Measurements from ENCODE around the gene SPATA31C1.
"Not testable (repeated sequence)": the region's sequence is repeated elsewhere in the genome, so short reads cannot be mapped to it uniquely, and the experiment has no call there.

SPATA31C1 gene

GRCh38 chr9:87937918-87938317 is 20.2 kb downstream of the SPATA31C1 start:
- not testable (repeated sequence) for DNase-seq (ENCODE audit: low read depth, low spot score)

- DNase-seq (ENCODE audit: low read depth, low spot score), result not testable (repeated sequence)
Observed at GRCh38 chr9:87938336-87938735, 20.6 kb downstream of the SPATA31C1 start.

GRCh38 chr9:87939096-87939495 is 21.3 kb downstream of the SPATA31C1 start:
- DNase-seq (ENCODE audit: low read depth, low spot score), result not testable (repeated sequence)

GRCh38 chr9:87944096-87944495 is 26.3 kb downstream of the SPATA31C1 start:
- DNase-seq (ENCODE audit: low read depth, low spot score), result no peak

- no peak for DNase-seq (ENCODE audit: low read depth, low spot score)
Observed at GRCh38 chr9:87944682-87945081, 26.9 kb downstream of the SPATA31C1 start.

GRCh38 chr9:87950296-87950695 is 32.5 kb downstream of the SPATA31C1 start:
- DNase-seq (ENCODE audit: low read depth, low spot score), result no peak

GRCh38 chr9:87950765-87951488 is 33.2 kb downstream of the SPATA31C1 start:
- DNase-seq (ENCODE audit: low read depth, low spot score), result no peak

GRCh38 chr9:87954230-87954629 is 36.5 kb downstream of the SPATA31C1 start:
- DNase-seq (ENCODE audit: low read depth, low spot score), result no peak

- DNase-seq (ENCODE audit: low read depth, low spot score), result no peak
Observed at GRCh38 chr9:87957839-87958238, 40.1 kb downstream of the SPATA31C1 start.

- no peak for DNase-seq (ENCODE audit: low read depth, low spot score)
Observed at GRCh38 chr9:87958591-87958990, 40.8 kb downstream of the SPATA31C1 start.

- DNase-seq (ENCODE audit: low read depth, low spot score), result no peak
Observed at GRCh38 chr9:87959916-87960581, 42.3 kb downstream of the SPATA31C1 start.

GRCh38 chr9:87963770-87964169 is 46.0 kb downstream of the SPATA31C1 start:
- DNase-seq (ENCODE audit: low read depth, low spot score), result no peak

- no peak for DNase-seq (ENCODE audit: low read depth, low spot score)
Observed at GRCh38 chr9:87964826-87965225, 47.1 kb downstream of the SPATA31C1 start.

- no peak for DNase-seq (ENCODE audit: low read depth, low spot score)
Observed at GRCh38 chr9:87968155-87968554, 50.4 kb downstream of the SPATA31C1 start.

- DNase-seq (ENCODE audit: low read depth, low spot score), result no peak
Observed at GRCh38 chr9:87970602-87971001, 52.8 kb downstream of the SPATA31C1 start.

- DNase-seq (ENCODE audit: low read depth, low spot score), result no peak
Observed at GRCh38 chr9:87973122-87973521, 55.4 kb downstream of the SPATA31C1 start.
